ENCODE results near the gene PIF1.

PIF1 gene

GRCh38 chr15:64773606-64774005 is 51.8 kb downstream of the PIF1 start:
- DNase-seq: no peak

GRCh38 chr15:64772964-64773363 is 52.5 kb downstream of the PIF1 start:
- no peak for DNase-seq

- DNase-seq: no peak
Measured at GRCh38 chr15:64772488-64772887, 53.0 kb downstream of the PIF1 start.

GRCh38 chr15:64770626-64771025 is 54.8 kb downstream of the PIF1 start:
- DNase-seq: no peak

GRCh38 chr15:64767203-64767602 is 58.2 kb downstream of the PIF1 start:
- DNase-seq: no peak

GRCh38 chr15:64766058-64766457 is 59.4 kb downstream of the PIF1 start:
- DNase-seq: no peak

All from stimulated activated CD4-positive, alpha-beta T cell treated with anti-CD3 and anti-CD28 coated beads, Interleukin-1b, Interleukin-23, amount 100 ng/mL, for 48 hours (primary cell).